ENCODE data around the gene WDR62.

DNA sequence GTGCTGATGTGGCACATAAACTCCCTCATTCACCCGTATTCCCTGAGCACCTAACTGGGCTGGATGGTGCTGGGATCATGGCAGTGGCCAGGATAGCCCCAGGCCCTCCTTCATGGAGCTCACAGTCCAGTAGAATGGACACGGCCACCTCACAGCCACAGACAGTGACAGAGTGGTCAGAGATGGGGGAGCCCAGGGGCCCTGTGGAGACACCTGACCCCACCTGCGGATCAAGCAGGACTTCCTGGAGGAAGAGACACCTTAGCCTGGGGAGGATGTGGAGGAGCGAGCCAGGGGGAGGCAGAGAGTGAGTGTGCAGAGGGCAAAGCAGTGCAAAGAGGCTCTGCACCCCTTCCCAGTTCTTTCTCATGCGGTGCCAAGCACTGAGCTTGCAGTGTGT, 35.1 kb downstream of the WDR62 start:
- TF ChIP-seq CTCF (IDR thresholded peaks at IDR 0.05) (no peak), POLR2A (IDR thresholded peaks at IDR 0.05) (no peak), POLR2AphosphoS5 (IDR thresholded peaks at IDR 0.05) (no peak), EP300 (IDR thresholded peaks at IDR 0.05) (no peak)
